ENCODE measurements around the gene DIAPH3.

GRCh38 chr13:59962343-59962742 is 201.4 kb downstream of the DIAPH3 start:
- TF ChIP-seq, protein P1, sequence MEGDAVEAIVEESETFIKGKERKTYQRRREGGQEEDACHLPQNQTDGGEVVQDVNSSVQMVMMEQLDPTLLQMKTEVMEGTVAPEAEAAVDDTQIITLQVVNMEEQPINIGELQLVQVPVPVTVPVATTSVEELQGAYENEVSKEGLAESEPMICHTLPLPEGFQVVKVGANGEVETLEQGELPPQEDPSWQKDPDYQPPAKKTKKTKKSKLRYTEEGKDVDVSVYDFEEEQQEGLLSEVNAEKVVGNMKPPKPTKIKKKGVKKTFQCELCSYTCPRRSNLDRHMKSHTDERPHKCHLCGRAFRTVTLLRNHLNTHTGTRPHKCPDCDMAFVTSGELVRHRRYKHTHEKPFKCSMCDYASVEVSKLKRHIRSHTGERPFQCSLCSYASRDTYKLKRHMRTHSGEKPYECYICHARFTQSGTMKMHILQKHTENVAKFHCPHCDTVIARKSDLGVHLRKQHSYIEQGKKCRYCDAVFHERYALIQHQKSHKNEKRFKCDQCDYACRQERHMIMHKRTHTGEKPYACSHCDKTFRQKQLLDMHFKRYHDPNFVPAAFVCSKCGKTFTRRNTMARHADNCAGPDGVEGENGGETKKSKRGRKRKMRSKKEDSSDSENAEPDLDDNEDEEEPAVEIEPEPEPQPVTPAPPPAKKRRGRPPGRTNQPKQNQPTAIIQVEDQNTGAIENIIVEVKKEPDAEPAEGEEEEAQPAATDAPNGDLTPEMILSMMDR (IDR thresholded peaks at IDR 0.05), result no peak
- no peak for TF ChIP-seq EZH2 (IDR thresholded peaks at IDR 0.05; ENCODE audit: borderline replicate concordance, insufficient read depth, low read depth, low read length, poor library complexity, severe bottlenecking)
